ENCODE data around the gene STK32B. TPM values are rescaled to one million over a fixed set of nuclear protein-coding genes. Genes with fewer than 3 reads are reported as not detected.

Gene STK32B
- total RNA-seq, 1 donor from 2014 or later, result 25.9 TPM

DNA sequence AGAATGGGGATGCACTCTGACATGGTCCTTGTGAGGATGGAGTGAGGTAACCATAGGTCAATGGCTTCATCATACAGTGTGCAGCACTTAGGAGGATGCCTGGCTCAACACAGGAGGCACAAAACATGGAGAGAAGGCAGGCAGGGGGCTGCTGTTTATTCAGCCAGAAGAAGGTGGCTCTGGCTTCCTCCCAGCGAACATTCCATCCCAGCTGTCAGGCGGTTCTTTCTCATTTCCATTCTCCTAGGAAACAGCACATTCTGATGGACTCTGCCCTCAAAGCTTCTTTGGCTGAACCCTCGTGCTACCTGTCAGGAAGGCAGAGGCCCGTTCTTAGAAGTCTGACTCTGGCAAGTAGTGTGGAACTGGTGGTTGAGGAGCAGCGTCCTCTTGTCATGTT is 18.6 kb downstream of the STK32B start:
- DNase-seq, result no peak

DNA sequence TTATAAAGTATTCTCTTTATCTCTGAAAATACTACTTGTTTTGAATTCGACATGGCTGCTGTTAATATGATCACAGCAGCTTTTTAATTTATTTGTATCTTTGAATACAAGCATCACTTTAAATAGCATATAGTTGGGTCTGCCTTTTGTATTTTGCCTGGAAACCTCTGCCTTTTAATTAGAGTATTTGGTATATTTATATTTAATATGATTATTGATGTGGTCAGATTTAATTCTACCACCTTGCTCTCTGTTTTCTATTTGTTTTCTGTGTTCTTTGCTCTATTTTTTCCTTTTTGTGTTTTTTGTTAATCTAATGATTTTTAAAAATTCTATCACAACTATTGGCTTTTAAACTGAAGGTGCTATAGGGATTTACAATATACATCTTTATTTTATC is 21.7 kb downstream of the STK32B start:
- no peak for DNase-seq

DNA sequence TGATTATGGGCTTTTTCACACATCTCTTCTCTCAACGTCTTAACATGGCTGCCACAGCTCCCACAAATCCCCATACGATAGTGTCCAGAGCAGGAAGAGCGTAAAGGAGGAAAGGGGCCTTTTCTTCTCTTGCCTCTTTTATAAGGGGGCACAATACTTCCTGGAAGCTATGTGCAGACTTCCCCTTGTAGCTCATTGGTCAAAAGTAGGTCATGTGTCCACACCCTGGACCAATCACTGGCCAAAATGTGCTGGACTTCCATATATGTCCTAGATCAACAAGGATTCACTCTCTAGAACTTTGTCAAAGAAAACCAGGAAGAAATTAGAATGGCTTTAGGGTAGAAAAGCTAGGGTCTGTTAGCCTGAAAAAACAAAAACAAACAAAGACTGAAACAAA is 26.7 kb downstream of the STK32B start:
- DNase-seq, result no peak

DNA sequence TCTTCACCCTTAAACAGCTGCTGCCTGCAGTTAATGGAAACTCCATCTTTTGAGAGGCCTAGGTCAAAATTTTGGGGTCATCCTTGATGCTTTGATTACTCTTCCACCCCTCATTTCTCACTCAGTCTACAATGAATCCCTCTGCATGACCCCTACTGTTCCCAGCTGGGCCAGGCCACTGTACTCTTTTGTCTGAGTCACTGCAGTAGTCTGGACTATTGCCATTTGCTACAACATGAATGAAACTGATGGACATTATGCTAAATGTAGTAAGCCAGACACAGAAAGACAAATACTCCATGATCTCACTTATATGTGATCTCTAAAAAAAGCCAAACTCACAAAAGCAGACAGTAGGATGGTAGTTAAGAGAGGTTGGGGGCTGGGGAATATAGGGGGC is 28.3 kb downstream of the STK32B start:
- DNase-seq, result no peak

DNA sequence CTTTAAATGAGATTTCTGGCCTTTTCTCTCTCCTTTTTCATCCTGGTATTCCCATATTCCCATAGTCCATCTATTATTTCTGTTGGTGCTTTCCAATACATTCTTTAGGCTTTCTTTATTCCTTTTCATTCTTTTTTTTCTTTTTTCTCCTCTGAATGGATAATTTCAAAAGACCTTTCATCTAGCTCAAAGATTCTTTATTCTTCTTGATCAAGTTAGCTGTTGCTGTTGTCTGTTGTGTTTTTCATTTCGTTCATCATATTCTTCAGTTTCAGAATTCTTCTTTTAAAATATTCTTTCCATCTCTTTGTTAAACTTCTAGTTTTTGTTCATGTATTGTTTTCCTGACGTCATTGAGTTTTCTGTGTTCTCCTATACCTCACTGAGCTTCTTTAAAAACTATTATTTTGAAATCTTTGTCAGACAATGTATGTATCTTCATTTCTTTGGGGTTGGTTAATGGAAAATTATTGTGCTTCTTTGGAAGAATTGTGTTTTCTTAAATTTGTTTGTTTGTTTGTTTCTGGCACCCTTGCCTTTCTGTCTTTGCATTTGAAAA is 30.2 kb downstream of the STK32B start:
- no peak for DNase-seq

DNA sequence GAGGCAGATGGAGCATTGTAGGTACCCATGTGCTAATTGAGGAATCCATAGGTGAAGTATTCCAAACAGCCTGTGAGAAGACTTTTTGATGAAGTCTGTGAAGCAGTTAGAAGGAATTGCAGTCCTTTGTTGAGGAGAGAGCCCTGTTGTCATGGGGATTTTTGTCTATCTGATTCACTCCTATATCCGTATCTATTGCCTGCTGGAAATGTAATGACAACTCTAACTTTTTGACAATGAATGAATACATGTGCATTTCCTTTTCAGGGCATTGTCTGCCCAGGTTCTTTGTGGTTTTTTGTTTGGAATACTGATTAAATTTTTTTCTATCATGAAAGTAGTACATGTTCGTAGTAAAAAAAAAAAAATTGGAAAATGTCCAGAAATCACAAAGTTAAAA is 31.1 kb downstream of the STK32B start:
- no peak for DNase-seq

DNA sequence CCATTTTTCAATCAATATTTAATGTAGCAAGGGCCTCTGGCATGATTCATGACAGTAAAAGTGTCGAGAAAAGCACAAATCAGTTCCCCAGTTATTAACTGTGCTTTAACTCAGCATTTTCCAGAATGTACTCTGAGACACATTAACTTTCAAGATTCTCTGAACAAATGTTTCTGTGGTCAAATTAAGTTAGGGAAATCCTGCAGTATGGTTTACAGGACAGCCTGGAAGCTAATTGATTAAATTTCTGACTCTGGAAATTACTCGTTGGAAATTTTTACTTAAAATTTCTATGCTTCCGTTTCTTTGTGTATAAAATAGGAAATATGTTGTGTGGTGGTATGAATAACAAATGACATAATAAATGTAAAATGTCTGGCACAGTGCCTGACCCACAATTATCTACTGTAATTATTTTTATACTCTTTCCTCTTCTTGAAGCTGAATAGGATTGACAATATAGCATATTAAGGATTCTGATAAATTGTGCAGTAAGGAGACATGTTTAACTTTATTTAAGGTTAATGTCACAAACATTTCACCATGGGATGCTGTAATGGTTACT is 33.7 kb downstream of the STK32B start:
- DNase-seq, result no peak

DNA sequence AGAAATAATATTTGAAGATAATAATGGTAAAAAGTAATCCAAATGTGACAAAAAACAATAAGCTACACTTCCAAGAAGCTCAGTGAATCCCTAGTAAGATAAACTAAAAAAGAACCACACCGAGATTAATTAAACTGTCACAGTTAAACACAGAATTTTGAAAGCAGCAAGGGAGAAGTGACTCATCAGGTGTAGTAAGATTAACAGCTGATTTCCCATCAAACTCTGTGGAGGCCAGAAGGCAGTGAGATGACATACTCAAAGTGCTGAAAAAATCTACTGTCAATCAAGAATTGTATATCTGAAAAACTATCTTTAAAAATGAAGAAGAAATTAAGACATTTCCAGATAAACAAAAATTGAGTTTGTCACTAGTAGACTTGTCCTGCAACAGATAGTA is 35.3 kb downstream of the STK32B start:
- DNase-seq, result no peak

DNA sequence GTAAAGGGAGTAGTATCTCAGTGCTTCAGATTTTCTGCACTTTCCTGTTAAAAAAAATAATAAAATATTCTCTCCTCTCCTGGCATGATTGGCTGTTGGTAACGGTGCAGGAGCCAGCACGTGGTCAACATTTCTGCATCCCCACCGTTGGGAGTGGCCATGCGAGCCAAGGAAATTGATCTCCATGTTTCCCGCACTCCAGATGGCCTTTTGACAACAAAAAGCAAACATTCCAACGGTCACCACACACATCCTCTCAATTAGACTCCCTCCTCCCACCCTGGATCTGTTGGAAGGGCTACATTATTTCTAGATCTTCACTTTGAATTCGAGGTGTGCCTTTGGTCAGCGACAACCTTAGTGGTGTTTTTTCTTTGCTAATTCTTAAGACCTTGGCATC is 45.0 kb downstream of the STK32B start:
- DNase-seq, result no peak

DNA sequence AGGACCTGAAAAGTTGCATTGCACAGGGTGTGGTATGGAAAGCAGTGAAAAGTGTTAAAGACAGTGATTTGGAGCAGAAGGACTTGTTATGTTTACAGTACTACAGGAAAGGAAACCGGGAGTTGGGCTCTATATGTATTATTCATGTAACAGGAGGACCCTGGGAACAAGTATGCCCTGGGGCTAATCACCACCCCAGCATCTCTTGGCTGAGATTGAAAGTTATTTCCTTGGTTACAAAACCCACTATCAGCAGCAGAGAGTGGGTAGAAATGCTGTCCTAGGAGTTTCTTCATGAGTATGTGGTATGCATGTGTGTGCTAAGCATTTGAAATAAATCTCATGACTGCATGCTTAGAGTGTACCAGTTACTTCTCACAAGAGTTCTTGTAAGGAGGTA is 46.9 kb downstream of the STK32B start:
- no peak for DNase-seq

DNA sequence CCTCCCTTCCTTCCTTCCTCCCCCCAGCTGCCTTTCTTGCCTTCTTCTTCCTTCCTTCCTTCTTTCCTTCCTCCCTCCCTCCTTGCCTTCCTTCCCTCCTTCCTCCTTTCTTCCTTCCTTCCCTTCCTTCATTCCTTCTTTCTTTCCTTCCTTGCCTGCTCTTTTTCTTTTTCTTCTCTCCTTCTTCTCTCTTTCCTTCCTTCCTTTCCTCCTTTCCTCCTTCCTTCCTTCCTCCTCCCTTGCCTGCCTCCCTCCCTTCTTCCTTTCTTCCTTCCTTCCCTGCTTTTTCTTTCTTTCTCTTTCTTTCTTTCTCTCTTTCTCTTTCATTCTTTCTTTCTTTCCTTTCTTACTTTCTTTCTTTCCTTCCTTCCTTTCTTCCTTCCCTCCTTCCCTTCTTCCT is 49.1 kb downstream of the STK32B start:
- DNase-seq, result no peak

DNA sequence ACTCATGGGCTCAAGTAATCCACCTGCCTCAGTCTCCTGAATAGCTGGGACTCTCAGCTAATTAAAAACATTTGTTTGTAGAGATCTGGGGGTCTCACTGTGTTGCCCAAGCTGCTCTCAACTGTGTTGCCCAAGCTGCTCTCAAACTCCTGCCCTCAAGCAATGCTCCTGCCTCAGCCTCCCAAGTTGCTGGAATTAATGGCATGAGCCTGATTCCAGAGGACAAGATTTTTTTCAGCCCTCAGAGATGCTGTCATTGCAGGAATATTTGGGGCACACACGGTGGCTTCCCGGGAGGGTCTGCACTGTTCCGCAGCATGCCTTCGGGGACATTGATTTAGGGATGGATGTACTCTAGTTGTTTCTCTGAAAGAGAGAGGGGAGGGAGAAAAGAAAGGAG is 49.7 kb downstream of the STK32B start:
- no peak for DNase-seq

DNA sequence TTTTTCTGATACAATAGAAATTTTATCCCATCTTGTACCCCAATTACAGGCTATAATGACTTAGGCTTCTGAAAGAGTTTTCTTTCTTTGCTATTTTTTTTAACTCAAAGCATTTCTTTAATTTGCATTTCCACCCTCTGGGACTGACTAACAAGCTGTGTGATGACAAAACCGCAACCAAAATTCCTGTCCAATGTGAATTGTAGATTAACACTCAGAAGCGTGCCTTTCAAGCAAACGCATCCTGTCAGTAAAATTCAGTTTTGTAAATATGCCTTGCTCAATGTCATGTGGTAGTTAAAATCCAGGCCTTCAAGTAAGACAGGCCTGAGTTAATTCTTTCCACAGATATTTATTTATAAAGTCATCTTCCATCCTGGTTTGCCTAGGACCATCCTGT is 50.3 kb downstream of the STK32B start:
- DNase-seq, result no peak

DNA sequence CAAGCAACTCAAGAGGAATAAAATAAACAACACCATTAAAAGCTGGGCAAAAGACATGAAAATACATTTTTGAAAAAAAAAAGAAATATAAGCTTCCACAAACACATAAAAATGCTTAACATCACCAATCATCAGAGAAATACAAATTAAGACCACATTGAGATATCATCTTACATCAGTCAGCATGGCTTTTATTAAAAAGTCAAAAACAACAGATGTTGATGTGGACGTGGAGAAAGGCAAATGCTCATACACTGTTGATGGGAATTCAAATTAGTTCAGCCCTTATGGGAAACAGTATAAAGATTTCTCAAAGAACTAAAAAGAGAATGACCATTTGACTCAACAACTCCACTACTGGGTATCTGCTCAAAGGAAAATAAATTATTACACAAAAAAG is 59.6 kb downstream of the STK32B start:
- no peak for DNase-seq

DNA sequence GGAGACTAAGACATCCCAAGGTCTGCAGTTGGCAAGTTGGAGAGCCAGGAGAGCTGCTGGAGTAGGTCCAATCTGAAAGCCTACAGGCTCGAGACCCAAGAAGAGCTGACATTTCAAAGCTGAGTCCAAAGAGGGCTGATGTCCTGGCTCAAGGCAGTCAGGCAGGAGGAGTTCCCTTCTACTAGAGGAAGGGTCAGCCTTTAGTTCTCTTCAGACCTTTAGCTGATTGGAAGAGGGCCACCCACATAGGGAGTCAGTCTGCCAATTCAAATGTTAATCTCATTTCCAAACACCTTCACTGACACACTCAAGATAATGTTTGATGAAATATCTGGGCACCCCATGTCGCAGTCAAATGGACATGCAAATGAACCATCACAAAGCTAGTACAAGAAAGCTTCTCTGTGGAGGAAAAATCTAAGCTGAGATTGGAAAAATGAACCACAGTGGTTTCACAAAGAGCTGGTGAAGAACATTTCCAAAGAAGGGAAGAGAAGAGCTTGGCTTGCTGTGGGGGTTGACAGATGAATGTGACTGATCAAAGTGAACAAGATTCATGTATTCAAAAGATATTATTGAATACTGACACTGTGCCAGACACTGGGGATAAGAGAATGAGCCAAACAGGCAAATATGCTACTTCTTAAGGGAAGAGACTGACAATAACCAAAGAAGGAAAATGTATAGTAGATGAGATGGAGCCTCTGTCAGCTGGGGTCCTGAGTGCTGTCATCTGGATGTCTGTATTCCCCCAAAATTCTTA is 61.2 kb downstream of the STK32B start:
- no peak for DNase-seq

DNA sequence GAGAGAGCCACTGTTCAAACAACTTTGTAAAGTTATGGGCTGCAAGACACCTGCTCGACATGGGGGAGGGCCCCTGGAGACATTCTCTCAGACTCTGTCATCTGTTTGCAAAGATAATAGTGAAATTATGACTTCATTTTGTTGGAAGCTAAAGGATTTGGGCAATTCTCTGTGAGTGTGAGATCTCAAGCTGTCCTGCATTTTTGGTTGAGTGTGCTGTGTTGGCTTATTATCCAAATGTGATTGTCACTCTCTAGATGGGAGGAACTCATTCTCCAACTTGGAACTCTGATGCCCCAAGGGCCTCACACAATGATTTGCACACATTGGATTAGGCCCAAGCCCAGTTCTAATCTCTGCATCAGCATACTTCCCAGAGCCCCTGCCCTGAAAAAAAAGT is 63.7 kb downstream of the STK32B start:
- no peak for DNase-seq

DNA sequence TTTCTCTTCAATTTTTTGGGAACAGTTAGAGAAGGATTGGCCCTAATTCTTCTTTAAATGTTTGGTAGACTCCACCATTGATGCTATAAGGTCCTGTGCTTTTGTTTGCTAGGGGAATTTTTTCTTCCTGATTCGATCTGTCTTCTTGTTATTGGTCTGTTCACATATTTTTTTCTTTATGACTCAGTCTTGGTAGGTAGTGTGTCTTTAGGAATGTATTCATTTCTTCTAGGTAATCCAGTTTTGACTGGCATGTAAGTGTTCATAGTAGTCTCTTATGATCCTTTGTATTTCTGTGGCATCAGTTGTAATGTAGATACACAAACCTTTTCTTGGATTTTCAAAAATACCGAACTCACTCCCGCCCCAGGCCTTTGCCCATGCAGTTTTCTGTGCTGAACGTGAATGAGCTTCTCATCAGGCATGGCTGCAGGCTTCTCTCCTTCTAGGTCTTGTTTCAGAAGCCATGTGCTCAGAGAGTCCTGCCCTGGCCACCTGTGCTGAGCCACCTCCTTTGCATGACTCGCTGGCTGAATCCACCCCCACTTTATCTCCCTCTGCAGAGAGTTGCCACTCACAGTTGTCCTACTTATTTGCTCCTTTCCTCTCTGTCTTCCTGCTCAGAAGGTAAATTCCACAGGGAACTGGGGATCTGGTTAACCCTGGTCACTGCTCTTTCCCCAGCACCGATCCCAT is 67.0 kb downstream of the STK32B start:
- no peak for DNase-seq

DNA sequence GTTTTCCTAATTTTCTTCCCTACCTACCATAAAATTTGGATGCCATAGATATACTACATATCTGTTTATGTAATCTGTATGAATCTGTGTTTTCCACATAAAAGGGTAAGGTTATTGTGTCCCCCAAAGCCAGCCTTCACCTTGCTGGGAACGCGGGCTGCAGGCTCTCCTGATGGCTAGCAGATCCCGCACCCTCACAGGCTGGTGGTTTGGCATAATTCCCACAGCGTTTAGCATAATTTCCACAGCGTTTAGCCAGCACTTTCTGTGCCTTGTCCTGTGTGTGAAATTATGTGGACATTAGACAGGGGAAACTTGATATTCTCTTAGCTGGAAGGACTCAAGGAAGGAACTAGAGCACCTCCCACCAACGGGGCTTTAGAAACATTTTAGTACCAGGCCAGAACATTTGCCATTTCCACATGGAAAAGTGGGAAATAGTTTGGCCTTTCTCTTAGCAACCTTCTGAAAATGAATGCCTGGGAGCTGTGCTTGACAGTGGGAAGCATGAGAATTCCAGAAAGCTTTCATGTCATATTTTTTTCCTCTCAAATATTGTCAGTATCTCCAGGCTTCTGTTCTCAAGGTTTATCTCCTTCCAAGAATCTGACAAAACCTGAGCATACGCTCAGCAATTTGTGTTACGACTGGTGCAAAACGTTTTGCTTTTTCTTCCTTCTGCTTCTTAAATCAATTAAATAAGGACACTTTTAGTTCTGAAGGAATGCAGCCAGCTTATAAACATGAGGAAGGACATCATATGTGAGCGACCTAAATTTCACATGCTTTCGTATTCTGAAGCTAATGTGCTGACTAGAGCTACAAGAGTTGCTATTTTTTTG is 67.9 kb downstream of the STK32B start:
- DNase-seq, result no peak

DNA sequence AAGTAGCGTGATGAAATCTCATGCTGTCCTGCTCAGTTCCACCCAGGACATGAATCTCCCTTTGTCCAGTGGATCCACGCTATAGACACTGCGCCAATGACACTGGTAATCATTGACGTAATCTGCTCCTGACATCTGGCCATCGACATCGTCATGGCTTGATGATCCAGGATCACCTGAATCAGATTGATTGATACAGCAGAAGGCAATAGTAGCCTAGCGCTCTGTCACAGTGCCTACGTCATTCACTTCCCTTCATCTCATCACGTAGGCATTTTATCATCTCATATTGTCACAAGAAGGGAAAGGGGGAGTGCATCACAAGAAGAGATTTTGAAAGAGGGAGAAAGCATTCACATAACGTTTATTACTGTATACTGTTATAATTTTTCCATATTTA is 68.8 kb downstream of the STK32B start:
- no peak for DNase-seq

DNA sequence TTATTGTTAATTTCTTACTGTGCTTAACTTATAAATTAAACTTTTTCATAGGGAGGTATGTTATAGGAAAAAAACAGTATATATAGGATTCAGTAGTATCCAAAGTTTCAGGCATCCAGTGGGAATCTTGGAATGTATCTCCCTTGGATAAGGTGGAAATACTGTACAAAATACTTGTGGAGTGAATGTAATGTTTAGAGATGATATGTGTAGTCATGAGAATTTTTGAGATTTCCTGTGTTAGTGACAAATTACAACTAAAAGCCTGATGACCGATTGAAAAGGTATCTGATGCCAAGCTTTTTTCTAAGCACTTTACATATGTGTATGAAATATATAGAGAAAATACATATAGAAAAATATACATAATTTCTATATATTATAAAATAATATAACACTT is 69.2 kb downstream of the STK32B start:
- no peak for DNase-seq

DNA sequence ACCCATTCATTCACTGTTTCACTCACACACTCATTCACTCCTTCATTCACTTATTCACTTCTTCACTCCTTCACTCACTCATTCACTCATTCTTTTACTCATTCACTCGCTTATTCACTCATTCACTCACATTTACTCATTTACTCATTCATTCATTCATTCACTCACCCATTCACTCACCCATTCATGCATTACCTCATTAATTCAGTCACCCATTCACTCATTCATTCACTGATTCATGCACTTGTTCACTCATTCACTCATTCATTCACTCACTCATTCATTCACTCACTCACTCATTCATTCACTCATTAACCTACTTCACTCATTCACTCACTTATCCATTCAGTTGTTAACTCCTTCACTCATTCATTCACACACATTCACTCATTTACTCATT is 70.8 kb downstream of the STK32B start:
- DNase-seq, result no peak

DNA sequence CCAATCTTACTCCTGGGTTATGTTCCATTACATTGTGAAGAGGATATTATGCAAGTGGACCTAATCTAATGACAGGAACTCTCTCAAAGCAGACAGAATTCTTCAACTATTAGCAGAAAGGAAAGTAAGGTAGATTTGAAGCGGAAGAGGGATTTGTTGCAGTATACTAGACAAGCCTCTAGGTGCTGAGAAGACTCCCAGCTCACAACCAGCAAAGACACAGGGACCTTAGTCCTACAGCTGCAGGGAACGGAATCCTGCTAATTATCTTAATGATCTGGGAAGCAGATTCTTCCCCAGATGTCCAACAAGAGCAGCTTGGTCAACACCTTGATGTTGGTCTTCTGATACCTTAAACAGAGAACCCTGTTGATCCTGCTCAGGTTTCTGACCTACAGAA is 73.6 kb downstream of the STK32B start:
- no peak for DNase-seq

DNA sequence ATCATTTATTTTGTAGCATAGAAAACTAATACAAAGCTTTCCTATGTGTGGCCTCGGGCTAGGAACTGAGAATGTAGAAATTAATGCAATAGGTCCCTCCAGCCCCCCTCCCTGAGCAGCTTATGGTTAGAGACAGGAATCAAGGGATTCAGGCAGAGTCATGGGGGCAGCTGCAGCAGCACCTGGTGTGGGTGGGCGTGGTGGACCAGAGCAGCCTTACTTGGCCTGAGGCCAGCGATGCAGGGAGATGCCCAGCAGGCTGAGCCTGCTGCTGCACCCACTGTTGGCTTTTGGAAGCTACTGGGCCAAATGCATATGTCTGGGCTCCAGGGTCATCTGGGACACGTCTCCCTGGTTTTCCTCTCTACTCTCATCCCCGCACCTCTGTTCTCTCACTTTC is 74.0 kb downstream of the STK32B start:
- DNase-seq, result no peak
